BLaER1 treated with 17β-estradiol and CSF1 and Interleukin-3, amounts not matched to agents 10 nM and 100 nM (cell line): ENCODE results near the gene EYA4.

Experiments used
- H3K27ac ChIP-seq, 11 experiments: shearing (Covaris generic); formaldehyde crosslinking; 2 replicates each; pipeline ENCODE4 v1.8.1; 2022
- H3K27me3 ChIP-seq, 11 experiments: shearing (Covaris generic); formaldehyde crosslinking; 2 replicates each; pipeline ENCODE4 v1.8.1; 2022
- H3K36me3 ChIP-seq, 11 experiments: shearing (Covaris generic); formaldehyde crosslinking; 2 replicates each; pipeline ENCODE4 v1.8.1; 2022
- H3K4me1 ChIP-seq, 10 experiments: shearing (Covaris generic); formaldehyde crosslinking; 2 replicates each; pipeline ENCODE4 v1.8.1; 2022
- H3K4me2 ChIP-seq, 11 experiments: shearing (Covaris generic); formaldehyde crosslinking; 2 replicates each; pipeline ENCODE4 v1.8.1; 2022
- H3K4me3 ChIP-seq, 10 experiments: shearing (Covaris generic); formaldehyde crosslinking; 2 replicates each; pipeline ENCODE4 v1.8.1; 2022
- H3K9ac ChIP-seq, 11 experiments: shearing (Covaris generic); formaldehyde crosslinking; 2 replicates each; pipeline ENCODE4 v1.8.1; 2022
- H3K9me3 ChIP-seq, 11 experiments: shearing (Covaris generic); formaldehyde crosslinking; replicated peaks in 1 of 11; 2 replicates each; pipeline ENCODE4 v1.8.1; 2022
- H4K20me1 ChIP-seq, 11 experiments: shearing (Covaris generic); formaldehyde crosslinking; 2 replicates each; pipeline ENCODE4 v1.8.1; 2022
- Cebpa-rat ChIP-seq, 11 experiments: shearing (Covaris generic); IDR thresholded peaks; 2 replicates each; pipeline ENCODE4 v1.8.1; 2022

EYA4 gene

GRCh38 chr6:133208183-133208755 lies 32.9 kb upstream of the EYA4 start:
- Histone ChIP-seq H3K9ac (no peak overlapping the region), H4K20me1 (no peaks in the 10 kb centered on the region), H3K27me3 (no peaks in the 10 kb centered on the region), H3K9me3 (peaks cover 10 to 15% (median 10%) of the 10 kb centered on the region in 11 experiments; a peak in 21 of 22 replicates), H3K4me2 (no peak overlapping the region), H3K36me3 (no peaks in the 10 kb centered on the region), H3K4me1 (no peaks in the 10 kb centered on the region), H3K4me3 (no peak overlapping the region), H3K27ac (no peak overlapping the region)
- no peak for TF ChIP-seq Cebpa-rat (IDR thresholded peaks at IDR 0.05)

- H3K4me2 ChIP-seq = no peak overlapping the region
- H3K4me3 ChIP-seq = no peak overlapping the region
- no peaks in the 10 kb centered on the region for H3K27me3 ChIP-seq
- peaks cover 8 to 14% (median 8%) of the 10 kb centered on the region in 11 experiments; a peak in 21 of 22 replicates for H3K9me3 ChIP-seq
- H3K27ac ChIP-seq = no peak overlapping the region
- no peaks in the 10 kb centered on the region for H3K36me3 ChIP-seq
- H3K9ac ChIP-seq = no peak overlapping the region
- no peaks in the 10 kb centered on the region for H3K4me1 ChIP-seq
- TF ChIP-seq Cebpa-rat (IDR thresholded peaks at IDR 0.05) = no peak
- no peaks in the 10 kb centered on the region for H4K20me1 ChIP-seq
Measured at GRCh38 chr6:133214267-133214666, 26.9 kb upstream of the EYA4 start.

- Histone ChIP-seq H3K27me3 (no peaks in the 10 kb centered on the region), H3K4me2 (no peak overlapping the region), H3K36me3 (no peaks in the 10 kb centered on the region), H4K20me1 (no peaks in the 10 kb centered on the region), H3K9me3 (peaks cover 0 to 9% (median 0%) of the 10 kb centered on the region in 11 experiments; a peak in 2 of 22 replicates), H3K27ac (no peak overlapping the region), H3K4me1 (no peaks in the 10 kb centered on the region), H3K9ac (no peak overlapping the region), H3K4me3 (no peak overlapping the region)
- no peak for TF ChIP-seq Cebpa-rat (IDR thresholded peaks at IDR 0.05)
Measured at GRCh38 chr6:133218852-133219251, 22.3 kb upstream of the EYA4 start.

- no peak for TF ChIP-seq Cebpa-rat (IDR thresholded peaks at IDR 0.05)
- Histone ChIP-seq H3K27me3 (no peaks in the 10 kb centered on the region), H3K27ac (no peak overlapping the region), H3K9me3 (peaks cover 0 to 9% (median 0%) of the 10 kb centered on the region in 11 experiments; a peak in 2 of 22 replicates), H3K36me3 (no peaks in the 10 kb centered on the region), H4K20me1 (no peaks in the 10 kb centered on the region), H3K4me3 (no peak overlapping the region), H3K4me2 (no peak overlapping the region), H3K9ac (no peak overlapping the region), H3K4me1 (no peaks in the 10 kb centered on the region)
Measured at GRCh38 chr6:133223452-133224029, 17.6 kb upstream of the EYA4 start.

- no peaks in the 10 kb centered on the region for H3K4me1 ChIP-seq
- no peak overlapping the region for H3K4me2 ChIP-seq
- no peak overlapping the region for H3K9ac ChIP-seq
- H3K27me3 ChIP-seq = no peaks in the 10 kb centered on the region
- no peak overlapping the region for H3K4me3 ChIP-seq
- no peaks in the 10 kb centered on the region for H3K9me3 ChIP-seq
- no peaks in the 10 kb centered on the region for H3K36me3 ChIP-seq
- TF ChIP-seq Cebpa-rat (IDR thresholded peaks at IDR 0.05) = no peak
- H3K27ac ChIP-seq = no peak overlapping the region
- H4K20me1 ChIP-seq = no peaks in the 10 kb centered on the region
Measured at GRCh38 chr6:133225560-133225959, 15.6 kb upstream of the EYA4 start.

- Histone ChIP-seq H3K27me3 (no peaks in the 10 kb centered on the region), H3K9me3 (peaks cover 0 to 2% (median 0%) of the 10 kb centered on the region in 11 experiments; a peak in 1 of 22 replicates)
- no peak for TF ChIP-seq Cebpa-rat (IDR thresholded peaks at IDR 0.05)
Measured at GRCh38 chr6:133227344-133227743, 13.8 kb upstream of the EYA4 start.

GRCh38 chr6:133230052-133230451 lies 11.1 kb upstream of the EYA4 start:
- H3K27ac ChIP-seq = no peak overlapping the region
- H3K9ac ChIP-seq = no peak overlapping the region
- H3K4me2 ChIP-seq = no peak overlapping the region
- H3K9me3 ChIP-seq = peaks cover 0 to 8% (median 0%) of the 10 kb centered on the region in 11 experiments; a peak in 2 of 22 replicates
- H4K20me1 ChIP-seq = no peaks in the 10 kb centered on the region
- H3K36me3 ChIP-seq = no peaks in the 10 kb centered on the region
- H3K27me3 ChIP-seq = no peaks in the 10 kb centered on the region
- no peaks in the 10 kb centered on the region for H3K4me1 ChIP-seq
- TF ChIP-seq Cebpa-rat (IDR thresholded peaks at IDR 0.05) = no peak
- no peak overlapping the region for H3K4me3 ChIP-seq

More at GRCh38 chr6:133227344-133227743, 13.8 kb upstream of the EYA4 start:
- Histone ChIP-seq H3K36me3 (no peaks in the 10 kb centered on the region), H3K9ac (no peak overlapping the region), H3K4me3 (no peak overlapping the region), H3K27ac (no peak overlapping the region), H3K4me2 (no peak overlapping the region), H3K4me1 (no peaks in the 10 kb centered on the region), H4K20me1 (no peaks in the 10 kb centered on the region)

GRCh38 chr6:133235221-133235620 lies 5.9 kb upstream of the EYA4 start:
- H3K27ac ChIP-seq = no peak overlapping the region
- H3K4me2 ChIP-seq = no peak overlapping the region
- TF ChIP-seq Cebpa-rat (IDR thresholded peaks at IDR 0.05) = no peak
- peaks cover 14 to 37% (median 27%) of the 10 kb centered on the region in 11 experiments for H3K27me3 ChIP-seq
- H3K4me3 ChIP-seq = no peak overlapping the region
- 0 out of 22 replicates have a peak, but pooled peaks cover 0 to under 1% (median 0%) of the 10 kb centered on the region in 11 experiments for H4K20me1 ChIP-seq
- H3K4me1 ChIP-seq = no peaks in the 10 kb centered on the region
- H3K9me3 ChIP-seq = peaks cover 0 to 8% (median 0%) of the 10 kb centered on the region in 11 experiments; a peak in 3 of 22 replicates
- no peaks in the 10 kb centered on the region for H3K36me3 ChIP-seq
- no peak overlapping the region for H3K9ac ChIP-seq

GRCh38 chr6:133236932-133237331 lies 4.2 kb upstream of the EYA4 start:
- Histone ChIP-seq H3K36me3 (no peaks in the 10 kb centered on the region), H3K27me3 (peaks cover 32 to 54% (median 44%) of the 10 kb centered on the region in 11 experiments), H4K20me1 (peaks cover 0 to 14% (median 7%) of the 10 kb centered on the region in 11 experiments; a peak in 18 of 22 replicates), H3K9ac (no peak overlapping the region), H3K4me1 (peaks cover 4 to 14% (median 10%) of the 10 kb centered on the region in 10 experiments; a peak in 19 of 20 replicates), H3K4me2 (no peak overlapping the region), H3K4me3 (no peak overlapping the region), H3K9me3 (peaks cover 0 to 8% (median 0%) of the 10 kb centered on the region in 11 experiments; a peak in 3 of 22 replicates), H3K27ac (no peak overlapping the region)
- no peak for TF ChIP-seq Cebpa-rat (IDR thresholded peaks at IDR 0.05)
